Activated T-cell treated with anti-CD3 and anti-CD28 coated beads for 48 hours (primary cell): Measurements from ENCODE around the gene CEP57L1.
"Not testable (repeated sequence)": the region's sequence is repeated elsewhere in the genome, so short reads cannot be mapped to it uniquely, and the experiment has no call there.

Experiments used
- DNase-seq: peaks from one replicate; pipeline ENCODE4 v3.0.0-alpha.2; 2020; ENCODE audit warnings: low read depth

Gene CEP57L1

DNA sequence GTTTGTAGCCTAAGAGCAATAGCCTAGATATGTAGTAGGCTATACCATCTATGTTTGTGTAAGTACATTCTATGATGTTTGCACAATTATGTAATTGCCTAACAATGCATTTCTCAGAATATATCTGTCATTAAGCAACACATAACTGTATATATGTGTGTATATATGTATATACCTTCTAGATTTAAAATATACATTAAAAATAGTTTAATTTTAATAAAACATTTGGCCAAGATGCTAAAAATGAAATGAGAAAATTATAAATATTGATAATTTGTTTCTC, 21.2 kb upstream of the CEP57L1 start:
- DNase-seq, result no peak

- DNase-seq, result no peak
Measured at GRCh38 chr6:109075934-109076333, 19.4 kb upstream of the CEP57L1 start.

- DNase-seq, result no peak
Measured at GRCh38 chr6:109076377-109076776, 18.9 kb upstream of the CEP57L1 start.

DNA sequence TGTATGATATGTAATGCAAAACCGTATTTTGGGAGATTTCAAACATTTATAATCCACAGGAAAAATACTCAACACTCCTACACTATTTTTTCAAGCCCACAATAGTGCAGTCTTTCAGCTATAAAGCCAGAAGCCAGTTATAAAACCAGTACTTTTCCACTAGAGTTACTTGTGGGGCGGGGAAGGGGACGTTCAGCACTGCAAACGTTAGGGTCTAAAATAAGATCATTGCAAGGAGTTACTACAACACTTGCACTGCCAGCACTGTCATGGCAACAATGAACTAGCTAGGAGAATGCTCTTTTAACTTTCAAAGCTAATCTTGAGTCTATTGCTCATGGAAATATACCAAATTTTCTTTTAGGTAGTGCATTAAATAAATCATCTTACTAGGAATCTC, 15.3 kb upstream of the CEP57L1 start:
- no peak for DNase-seq

DNA sequence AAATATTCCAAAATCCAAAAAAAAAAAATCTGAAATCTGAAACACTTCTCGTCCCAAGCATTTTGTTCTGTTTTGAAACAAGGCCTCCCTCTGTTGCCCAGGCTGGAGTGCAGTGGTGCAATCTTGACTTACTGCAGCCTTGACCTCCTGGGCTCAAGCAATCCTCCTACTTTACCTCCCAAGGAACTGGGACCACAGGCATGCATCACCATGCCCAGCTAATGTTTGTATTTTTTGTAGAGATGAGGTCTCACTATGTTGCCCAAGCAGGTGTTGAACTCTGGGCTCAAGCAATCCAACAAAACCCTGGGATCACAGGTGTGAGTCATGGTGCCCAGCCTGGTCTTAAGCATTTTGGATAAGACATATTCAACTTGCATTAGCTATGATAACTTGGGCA, 14.3 kb upstream of the CEP57L1 start:
- DNase-seq, result no peak

GRCh38 chr6:109081516-109082187, 13.7 kb upstream of the CEP57L1 start:
- no peak for DNase-seq

DNA sequence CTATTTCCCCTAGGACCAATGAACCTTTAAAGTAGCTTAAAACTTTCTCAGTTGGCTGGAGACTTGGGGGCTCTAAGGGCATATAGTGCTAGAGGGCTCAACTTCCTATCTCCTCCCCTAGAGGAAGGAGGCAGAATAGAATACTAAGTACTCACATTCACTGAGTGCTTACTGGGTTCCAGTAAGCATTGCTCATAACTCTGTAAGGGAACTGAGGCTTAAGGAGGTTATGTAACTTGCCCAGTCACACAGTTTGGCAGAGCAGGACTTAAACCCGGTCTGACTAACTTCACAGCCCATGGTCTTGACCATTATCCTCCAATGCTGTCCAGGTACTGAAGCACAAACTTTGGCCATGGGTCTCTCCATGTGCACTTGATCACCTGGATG, 13.1 kb upstream of the CEP57L1 start:
- DNase-seq, result no peak

DNA sequence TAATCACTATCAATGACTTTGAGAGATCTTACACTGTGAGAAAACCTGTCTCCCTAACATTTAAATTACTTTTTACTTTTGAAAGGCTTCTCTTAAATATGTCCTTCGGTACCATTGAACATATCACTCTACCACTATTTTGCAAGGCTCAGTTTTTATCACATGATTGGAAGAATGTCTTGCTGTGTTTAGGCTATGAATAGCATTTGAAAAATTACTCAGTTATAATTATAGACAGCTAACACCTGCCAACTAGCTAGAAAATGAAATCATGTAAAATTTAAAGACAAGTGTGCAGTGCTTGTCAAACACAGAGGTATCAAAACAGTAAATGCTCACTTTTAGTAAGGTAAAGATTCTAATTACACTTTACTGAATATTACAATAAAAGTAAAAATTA, 11.7 kb upstream of the CEP57L1 start:
- no peak for DNase-seq

DNA sequence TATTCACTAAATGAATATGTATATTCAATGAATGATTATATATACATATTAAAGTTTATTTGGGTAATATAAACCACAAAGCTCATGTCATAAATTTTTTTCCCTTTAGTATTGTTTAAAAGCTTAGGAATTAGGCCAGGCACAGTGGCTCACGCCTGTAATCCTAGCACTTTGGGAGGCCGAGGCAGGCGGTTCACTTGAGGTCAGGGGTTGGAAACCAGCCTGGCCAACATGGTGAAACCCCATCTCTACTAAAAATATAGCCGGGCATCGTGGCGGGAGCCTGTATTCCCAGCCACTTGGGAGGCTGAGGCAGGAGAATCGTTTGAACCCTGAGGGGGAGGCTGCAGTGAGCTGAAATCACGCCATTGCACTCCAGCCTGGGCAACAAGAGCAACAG, 11.2 kb upstream of the CEP57L1 start:
- DNase-seq, result not testable (repeated sequence)

DNA sequence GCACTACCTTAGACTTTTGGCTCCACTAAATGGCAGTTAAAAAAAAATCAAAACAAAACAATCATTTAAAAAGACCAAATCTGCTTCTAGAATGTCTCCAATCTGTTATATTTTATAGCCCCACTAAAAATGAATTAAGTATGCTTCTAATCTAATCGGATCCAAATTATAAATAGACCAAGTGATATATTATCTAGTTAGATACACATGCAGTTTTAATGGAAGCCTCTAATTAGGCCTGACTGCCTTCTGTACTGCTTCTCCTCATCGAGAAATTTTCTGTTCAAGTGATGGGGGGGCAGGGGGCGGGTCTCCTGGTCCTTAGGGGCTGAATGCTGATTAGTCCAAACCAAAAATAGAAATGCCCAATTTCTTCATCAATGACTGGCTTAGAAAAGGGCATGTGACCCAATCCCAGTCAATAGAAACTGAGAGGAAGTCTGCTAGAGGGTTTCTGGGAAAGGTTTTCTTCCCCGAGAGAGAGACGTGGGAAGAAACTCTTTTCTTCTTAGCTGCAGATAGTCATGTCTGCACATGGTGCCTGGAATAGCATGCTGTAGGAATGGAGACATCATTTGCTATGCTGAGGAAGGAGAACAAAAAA, 7.5 kb upstream of the CEP57L1 start:
- no peak for DNase-seq

DNA sequence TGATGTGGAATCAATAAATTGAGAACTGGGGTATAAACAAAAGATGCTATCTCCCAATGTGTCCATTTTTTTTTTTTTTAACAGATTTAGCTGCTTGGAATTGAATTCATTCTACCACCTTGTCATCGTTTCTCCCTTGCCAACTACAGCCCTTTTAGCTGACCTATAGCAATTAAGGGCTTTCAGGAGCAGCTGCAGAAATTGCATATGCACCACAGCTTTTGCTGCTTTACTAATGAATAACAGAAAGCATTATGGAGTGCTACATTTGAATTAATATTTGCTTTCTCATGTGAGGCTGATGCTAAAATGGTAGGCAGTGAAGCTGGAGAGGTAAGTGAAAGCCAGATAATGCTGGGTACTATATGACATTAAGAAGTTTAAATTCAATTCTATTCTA, 6.3 kb upstream of the CEP57L1 start:
- DNase-seq, result no peak

DNA sequence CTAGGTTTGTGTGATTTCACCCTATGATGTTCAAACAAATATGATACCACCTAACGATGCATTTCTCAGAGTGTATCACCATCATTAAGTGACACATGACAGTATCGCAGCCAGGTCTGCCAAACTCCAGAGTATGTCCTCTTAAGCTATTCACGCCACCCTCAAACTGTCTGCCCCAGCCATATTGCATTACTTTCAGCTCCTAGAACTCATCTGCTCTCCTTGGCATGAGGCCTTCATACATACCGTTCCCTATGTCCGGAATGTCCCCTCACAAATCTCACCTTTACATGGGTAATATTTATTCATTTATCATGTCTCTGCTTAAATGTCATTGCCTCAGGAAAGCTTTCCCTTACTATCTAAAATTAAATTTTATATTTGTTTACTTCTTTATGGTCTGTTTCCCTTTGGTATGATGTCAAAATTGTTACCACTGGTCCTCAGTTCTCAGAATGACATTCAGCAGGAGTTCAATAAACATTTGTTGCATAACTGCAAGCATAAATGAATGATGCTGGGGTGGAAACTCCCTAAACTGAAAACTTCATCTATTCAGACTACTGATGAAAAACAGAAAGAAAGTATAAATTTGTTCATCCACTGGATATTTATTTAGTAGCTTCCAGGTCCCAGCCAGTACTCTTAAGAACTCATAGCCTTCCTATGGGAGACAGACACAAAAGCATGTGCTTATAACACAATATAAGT, 3.8 kb upstream of the CEP57L1 start:
- DNase-seq, result no peak

DNA sequence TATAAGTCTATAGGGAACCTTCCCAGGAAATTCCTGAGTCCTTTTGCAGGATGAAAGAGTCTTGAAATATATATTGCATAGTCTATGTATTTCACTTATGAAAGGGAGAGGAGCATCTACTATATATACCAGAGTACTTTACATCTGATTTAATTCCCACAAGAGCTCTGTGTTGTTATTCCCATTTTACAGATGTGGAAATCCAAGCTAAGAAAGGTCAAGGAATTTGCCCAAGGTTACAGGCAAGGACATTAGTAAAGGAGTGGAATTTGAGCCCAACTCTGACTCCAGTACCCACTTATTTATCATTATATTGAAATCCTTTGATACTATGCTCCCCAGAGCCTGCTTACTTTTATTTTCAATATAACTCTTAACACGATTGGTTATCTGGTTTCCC, 3.2 kb upstream of the CEP57L1 start:
- no peak for DNase-seq

GRCh38 chr6:109093732-109094415, 1.4 kb upstream of the CEP57L1 start:
- DNase-seq, result no peak

DNA sequence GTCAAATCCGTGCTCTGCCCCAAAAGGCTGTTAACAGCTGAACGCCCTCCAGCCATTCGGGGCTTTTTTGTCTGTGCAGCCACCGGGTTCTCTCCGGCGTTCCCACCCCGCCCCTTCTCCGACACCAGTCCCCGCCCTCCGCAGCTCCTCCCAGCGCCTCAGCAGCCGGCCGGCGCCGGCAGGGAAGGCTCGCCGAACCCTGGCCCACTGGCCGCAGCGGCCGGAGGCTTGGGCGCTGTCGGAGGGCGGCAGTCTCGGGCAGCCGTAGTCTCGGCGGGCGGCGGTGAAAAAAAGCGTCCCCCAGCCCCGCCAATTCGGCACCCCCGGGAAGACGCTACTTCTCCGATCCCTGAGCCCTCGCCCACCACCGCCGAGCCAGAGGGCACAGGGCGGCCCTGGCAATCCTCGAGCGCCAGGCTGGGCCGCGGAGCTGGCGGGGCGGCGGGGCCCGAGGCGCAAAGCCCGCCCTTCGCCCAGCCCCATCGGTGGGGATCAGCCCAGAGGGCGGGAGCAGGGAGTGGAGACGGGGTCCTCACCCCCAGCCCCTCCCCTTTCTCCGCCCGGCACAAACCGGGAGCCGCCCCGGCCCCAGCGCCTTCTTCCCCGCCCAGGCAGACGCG, 781 bp upstream of the CEP57L1 start, which contains the start of gene SESN1:
Gene SESN1, minus strand, starts transcription at position 431 of the 620 bp plus-strand sequence. CDS start 773 bp downstream, outside the sequence.
- peak; percentile 94 for DNase-seq

DNA sequence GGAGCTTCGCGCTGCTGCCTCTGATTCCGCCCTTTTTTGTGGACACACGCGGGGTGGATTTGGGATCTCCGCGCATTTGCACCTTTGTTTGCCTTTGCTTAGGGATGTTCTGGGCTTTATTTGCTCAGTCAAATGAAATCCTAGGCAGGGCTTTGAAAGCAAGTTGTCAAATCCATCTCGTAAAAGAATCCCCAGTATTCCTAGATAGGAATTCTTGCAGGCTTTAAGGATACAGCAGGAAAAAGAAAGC, 453 bp downstream of the CEP57L1 start:
- DNase-seq, result no peak

DNA sequence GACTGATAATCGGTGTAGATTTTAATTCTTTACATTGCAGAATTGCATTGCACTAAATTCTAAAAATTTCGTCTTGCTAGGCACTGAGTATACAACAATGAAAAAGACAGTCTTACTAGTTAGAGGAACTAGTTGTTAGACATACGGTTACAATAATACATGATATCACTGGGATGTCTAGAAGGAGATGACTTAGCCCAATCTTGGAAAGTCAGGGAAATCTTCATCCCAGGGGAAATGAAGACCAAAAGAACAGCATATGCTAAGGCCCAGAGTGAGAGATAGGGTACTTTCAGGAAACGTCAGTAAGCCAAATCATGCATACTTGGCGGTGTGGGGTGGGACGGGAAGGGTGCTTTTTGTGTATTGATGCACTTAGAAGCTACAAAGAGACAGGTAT, 901 bp downstream of the CEP57L1 start:
- no peak for DNase-seq

DNA sequence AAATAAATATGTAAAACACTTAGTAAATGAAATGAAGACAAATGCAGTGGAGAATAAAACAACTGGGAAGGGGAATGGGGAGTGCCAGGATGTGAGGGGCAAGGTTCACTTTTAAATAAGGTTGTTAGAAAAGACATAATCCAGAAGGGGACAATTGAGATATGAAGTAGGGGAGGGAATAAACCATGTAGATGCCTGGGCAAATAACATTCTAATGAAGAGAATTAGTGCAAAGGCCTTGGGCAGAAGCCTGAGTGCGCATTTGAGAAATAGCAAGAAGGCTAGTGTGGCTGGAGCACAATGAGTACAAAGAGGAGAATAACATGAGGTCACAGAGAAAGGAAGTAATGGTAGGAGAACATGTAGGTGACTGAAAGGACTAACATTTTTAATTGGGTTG, 2.4 kb downstream of the CEP57L1 start:
- DNase-seq, result no peak

GRCh38 chr6:109102762-109103161, 7.5 kb downstream of the CEP57L1 start:
- DNase-seq, result no peak

- no peak for DNase-seq
Measured at GRCh38 chr6:109103942-109104341, 8.6 kb downstream of the CEP57L1 start.

DNA sequence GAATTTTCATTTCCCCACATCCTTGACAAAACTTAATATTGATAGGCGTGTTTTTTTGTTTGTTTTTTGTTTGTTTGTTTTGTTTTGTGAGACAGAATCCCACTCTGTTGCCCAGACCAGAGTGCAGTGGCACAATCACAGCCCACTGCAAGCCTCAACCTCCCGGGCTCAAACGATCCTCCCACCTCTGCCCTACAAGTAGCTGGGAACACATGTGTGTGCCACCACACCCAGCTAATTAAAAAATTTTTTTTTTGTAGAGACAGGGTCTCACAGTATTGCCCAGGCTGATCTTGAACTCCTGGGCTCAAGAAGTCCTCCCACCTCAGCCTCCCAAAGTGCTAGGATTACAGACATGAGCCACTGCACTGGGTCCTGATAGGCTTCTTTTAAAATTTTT, 9.2 kb downstream of the CEP57L1 start:
- DNase-seq, result no peak

DNA sequence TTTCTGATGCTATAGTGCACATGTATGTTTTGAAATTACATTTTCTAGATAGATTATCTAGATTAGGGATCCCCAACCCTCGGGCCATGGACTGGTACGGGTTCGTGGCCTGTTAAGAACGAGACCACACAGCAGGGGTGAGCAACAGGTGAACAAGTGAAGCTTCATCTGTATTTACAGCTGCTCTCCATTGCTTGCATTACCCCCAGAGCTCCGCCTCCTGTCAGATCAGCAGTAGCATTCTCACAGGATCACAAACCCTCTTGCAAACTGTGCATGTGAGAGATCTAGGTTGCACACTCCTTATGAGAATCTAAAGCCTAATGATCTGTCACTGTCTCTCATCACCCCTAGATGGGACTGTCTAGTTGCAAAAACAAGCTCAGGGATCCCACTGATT, 10.4 kb downstream of the CEP57L1 start:
- DNase-seq, result no peak

GRCh38 chr6:109109663-109110062, 14.4 kb downstream of the CEP57L1 start:
- not testable (repeated sequence) for DNase-seq
